Immature natural killer cell (primary cell): Measurements from ENCODE around the gene FAXC. TPM values are rescaled to one million over a fixed set of nuclear protein-coding genes. Genes with fewer than 3 reads are reported as not detected.

Experiments used
- DNase-seq, 3 donors: peaks; one replicate each; pipeline ENCODE4 v3.0.0; 2022; ENCODE audit warnings: mixed read lengths in 1 of 3
- H3K27ac Mint-ChIP-seq, 6 donors: one replicate each; pipeline ENCODE4 v1.8.0; 2020; ENCODE audit warnings: mixed read lengths in 6 of 6, mild to moderate bottlenecking in 5 of 6, inconsistent platforms in 4 of 6, moderate library complexity in 3 of 6
- H3K27me3 Mint-ChIP-seq, 3 donors: one replicate each; pipeline ENCODE4 v1.8.0; 2020 to 2021; ENCODE audit warnings: low read depth in 3 of 3, mild to moderate bottlenecking in 3 of 3, mixed read lengths in 3 of 3, moderate library complexity in 3 of 3, inconsistent platforms in 1 of 3
- H3K36me3 Mint-ChIP-seq, 3 donors: one replicate each; pipeline ENCODE4 v1.8.0; 2020; ENCODE audit warnings: mixed read lengths in 3 of 3, inconsistent platforms in 2 of 3, mild to moderate bottlenecking in 2 of 3
- H3K4me1 Mint-ChIP-seq, 2 donors: one replicate each; pipeline ENCODE4 v1.8.0; 2020; ENCODE audit warnings: inconsistent platforms in 2 of 2, mild to moderate bottlenecking in 2 of 2, mixed read lengths in 2 of 2, moderate library complexity in 1 of 2
- H3K4me3 Mint-ChIP-seq, 5 donors: one replicate each; pipeline ENCODE4 v1.8.0; 2020; ENCODE audit warnings: mild to moderate bottlenecking in 5 of 5, mixed read lengths in 5 of 5, inconsistent platforms in 3 of 5, moderate library complexity in 3 of 5
- H3K9me3 Mint-ChIP-seq, 6 donors: one replicate each; pipeline ENCODE4 v1.8.0; 2020; ENCODE audit warnings: mild to moderate bottlenecking in 6 of 6, mixed read lengths in 6 of 6, inconsistent platforms in 4 of 6, moderate library complexity in 3 of 6
- polyA plus RNA-seq, 3 donors: library from polyadenylated mRNA; unstranded; fragments of 300-500 nt; fragmentation: Illumina TruSeq; gene quantifications; one replicate each; pipeline ENCODE4 v1.2.3, GENCODE V29; 2021

Gene FAXC
- not detected for polyA plus RNA-seq

GRCh38 chr6:99349171-99350141 lies at the start of gene FAXC:
Gene FAXC (minus strand): TSS chr6:99349674. CDS start chr6:99349372, 302 bp downstream.
- Mint-ChIP-seq H3K27me3 (peaks cover 0 to 34% (median 6%) of the 10 kb centered on the region in 3 donors), H3K4me3 (peak within 1 kb of the TSS in 4 of 5 donors; percentile 28 to 67 (median 38)), H3K4me1 (peaks cover 6 to 7% of the 10 kb centered on the region in 2 donors), H3K9me3 (peaks cover 0 to 9% (median 0%) of the 10 kb centered on the region in 6 donors), H3K27ac (no peak within 1 kb of the TSS), H3K36me3 (no peaks in the 10 kb centered on the region)
- no peak for DNase-seq

DNA sequence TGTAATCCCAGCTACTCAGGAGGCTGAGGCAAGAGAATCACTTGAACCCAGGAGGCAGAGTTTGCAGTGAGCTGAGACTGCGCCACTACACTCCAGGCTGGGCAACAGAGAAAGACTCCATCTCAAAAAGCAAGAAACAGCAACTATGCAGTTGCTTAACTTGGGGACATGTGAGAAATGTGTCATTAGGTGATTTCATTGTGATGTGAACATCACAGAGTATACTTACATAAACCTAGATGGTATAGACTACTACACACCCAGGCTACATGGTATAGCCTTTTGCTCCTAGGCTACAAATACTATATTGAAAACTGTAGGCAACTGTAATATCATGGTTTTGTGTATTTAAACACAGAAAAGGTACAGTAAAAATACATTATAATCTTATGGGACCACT lies 47.8 kb upstream of the FAXC start:
- peaks cover 2 to 6% (median 5%) of the 10 kb centered on the region in 3 donors for H3K27me3 Mint-ChIP-seq
- H3K4me1 Mint-ChIP-seq: peaks cover 13 to 21% of the 10 kb centered on the region in 2 donors
- peak overlapping the region in 1 of 5 donors; percentile 6 for H3K4me3 Mint-ChIP-seq
- peaks cover 18 to 21% (median 19%) of the 10 kb centered on the region in 3 donors for H3K36me3 Mint-ChIP-seq
- no peak overlapping the region for H3K27ac Mint-ChIP-seq
- no peak for DNase-seq
- H3K9me3 Mint-ChIP-seq: no peaks in the 10 kb centered on the region

DNA sequence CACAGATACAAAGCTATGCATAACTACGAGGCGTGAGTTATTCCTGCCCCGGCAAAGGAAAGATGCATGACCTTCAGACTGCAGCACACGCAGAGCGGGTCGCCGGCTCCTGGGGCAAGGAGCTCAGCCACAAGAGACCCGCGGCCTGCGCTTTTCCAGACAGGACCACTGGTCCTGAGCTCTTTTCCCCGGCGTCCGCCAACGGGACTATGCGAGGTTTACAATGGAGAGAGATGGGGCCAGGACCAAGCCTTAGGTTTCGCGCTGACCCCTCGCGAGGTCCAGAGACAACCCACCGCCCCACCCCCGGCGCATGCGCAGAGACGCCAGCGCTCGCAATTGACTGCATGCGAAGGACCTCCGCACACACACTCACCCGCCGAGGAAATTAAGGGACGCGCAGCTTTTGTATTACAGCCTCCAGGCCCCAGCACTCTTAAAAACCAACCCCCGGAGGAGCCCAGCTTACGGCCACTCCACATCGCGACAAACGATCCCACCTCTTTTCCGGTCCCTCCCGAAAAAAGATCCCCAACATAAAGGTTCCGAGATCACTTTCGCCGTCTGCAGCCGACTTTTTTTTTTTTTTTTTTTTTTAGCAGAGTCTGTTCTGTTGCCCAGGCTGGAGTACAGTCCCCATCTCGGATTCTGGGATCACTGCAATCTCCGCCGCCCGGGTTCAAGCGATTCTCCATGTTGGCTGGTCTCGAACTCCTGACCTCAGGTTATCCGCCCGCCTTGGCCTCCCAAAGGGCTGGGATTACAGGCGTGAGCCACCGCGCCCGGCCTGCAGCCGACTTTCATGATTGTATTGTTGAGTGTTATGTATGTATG lies 44.4 kb upstream of the FAXC start, which contains the start of gene COQ3:
TSS of gene COQ3 (minus strand) at position 498 of the 834 bp plus-strand sequence. CDS start at position 482, 16 bp downstream.
- Mint-ChIP-seq H3K9me3 (no peaks in the 10 kb centered on the region), H3K4me3 (peak within 1 kb of the TSS; percentile 92 to 99 (median 96)), H3K27me3 (peaks cover 2 to 5% (median 4%) of the 10 kb centered on the region in 3 donors), H3K4me1 (peaks cover 13 to 21% of the 10 kb centered on the region in 2 donors), H3K36me3 (peaks cover 0 to 4% (median 0%) of the 10 kb centered on the region in 3 donors), H3K27ac (peak within 1 kb of the TSS; percentile 80 to 94 (median 88))
- peak; percentile 66 to 78 (median 74) for DNase-seq

- Mint-ChIP-seq H3K27me3 (peaks cover 2 to 5% (median 4%) of the 10 kb centered on the region in 3 donors), H3K36me3 (peaks cover 0 to 4% (median 0%) of the 10 kb centered on the region in 3 donors), H3K9me3 (no peaks in the 10 kb centered on the region), H3K27ac (peak overlapping the region; percentile 80 to 94 (median 88)), H3K4me3 (peak overlapping the region; percentile 92 to 99 (median 96)), H3K4me1 (peaks cover 13 to 21% of the 10 kb centered on the region in 2 donors)
- DNase-seq: no peak
Measured at GRCh38 chr6:99393366-99393697, 43.9 kb upstream of the FAXC start.

GRCh38 chr6:99390896-99391295 lies 41.4 kb upstream of the FAXC start:
- no peak overlapping the region for H3K4me3 Mint-ChIP-seq
- peaks cover 0 to 4% (median 0%) of the 10 kb centered on the region in 3 donors for H3K36me3 Mint-ChIP-seq

GRCh38 chr6:99384507-99384906 lies 35.0 kb upstream of the FAXC start:
- H3K4me3 Mint-ChIP-seq: no peak overlapping the region
- H3K9me3 Mint-ChIP-seq: no peaks in the 10 kb centered on the region
- DNase-seq: no peak
- peaks cover 3 to 4% (median 4%) of the 10 kb centered on the region in 3 donors for H3K36me3 Mint-ChIP-seq
- peaks cover 0 to 2% (median 0%) of the 10 kb centered on the region in 3 donors for H3K27me3 Mint-ChIP-seq
- H3K27ac Mint-ChIP-seq: no peak overlapping the region
- no peaks in the 10 kb centered on the region for H3K4me1 Mint-ChIP-seq

More at GRCh38 chr6:99390896-99391295, 41.4 kb upstream of the FAXC start:
- DNase-seq: no peak
- Mint-ChIP-seq H3K4me1 (peaks cover 13 to 21% of the 10 kb centered on the region in 2 donors), H3K27me3 (peaks cover 2 to 5% (median 4%) of the 10 kb centered on the region in 3 donors), H3K9me3 (no peaks in the 10 kb centered on the region), H3K27ac (no peak overlapping the region)

DNA sequence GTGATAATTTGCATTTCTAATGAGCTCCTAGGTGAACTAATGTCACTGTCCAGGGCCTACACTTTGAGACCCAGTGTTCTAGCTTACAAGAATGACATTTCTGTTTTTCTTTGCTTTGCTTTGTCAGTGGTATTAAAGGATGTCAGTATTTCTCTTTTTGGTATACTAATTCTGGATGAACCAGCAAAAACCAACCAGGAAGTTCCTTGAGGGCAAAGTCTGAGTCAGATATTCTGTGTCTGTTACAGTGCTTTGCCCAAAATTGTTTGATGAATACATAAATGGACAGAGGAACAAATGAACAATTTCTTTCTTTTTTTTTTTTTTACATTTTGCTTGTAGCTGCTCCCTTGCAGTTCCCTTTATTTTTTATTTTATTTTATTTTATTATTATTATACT lies 29.2 kb upstream of the FAXC start:
- Mint-ChIP-seq H3K4me1 (no peaks in the 10 kb centered on the region), H3K36me3 (peaks cover 4 to 11% (median 6%) of the 10 kb centered on the region in 3 donors), H3K4me3 (no peak overlapping the region), H3K27me3 (no peaks in the 10 kb centered on the region), H3K9me3 (no peaks in the 10 kb centered on the region), H3K27ac (no peak overlapping the region)
- DNase-seq: no peak

DNA sequence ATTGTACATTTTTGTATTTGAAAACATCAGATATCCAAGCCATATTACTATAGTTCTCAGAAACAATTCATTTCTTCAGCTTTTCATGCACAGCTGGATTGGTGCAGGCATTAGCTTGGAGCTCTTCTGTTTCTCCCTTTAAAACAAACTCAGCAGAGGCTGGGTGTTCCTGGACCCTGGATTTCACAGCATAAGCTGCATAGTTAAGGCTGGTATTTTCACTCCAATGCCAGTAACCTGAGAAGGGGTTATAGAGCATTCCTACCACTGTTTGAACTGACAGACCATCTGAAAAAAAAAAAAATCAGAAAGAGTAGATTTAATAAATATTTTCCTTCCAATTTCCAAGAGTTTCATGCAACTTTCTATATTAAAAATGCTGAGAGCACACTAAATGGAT lies 20.1 kb upstream of the FAXC start:
- Mint-ChIP-seq H3K36me3 (peaks cover 0 to 11% (median 9%) of the 10 kb centered on the region in 3 donors), H3K4me3 (no peak overlapping the region), H3K27me3 (peaks cover 0 to 3% (median 0%) of the 10 kb centered on the region in 3 donors), H3K4me1 (no peaks in the 10 kb centered on the region), H3K27ac (no peak overlapping the region), H3K9me3 (no peaks in the 10 kb centered on the region)
- no peak for DNase-seq

DNA sequence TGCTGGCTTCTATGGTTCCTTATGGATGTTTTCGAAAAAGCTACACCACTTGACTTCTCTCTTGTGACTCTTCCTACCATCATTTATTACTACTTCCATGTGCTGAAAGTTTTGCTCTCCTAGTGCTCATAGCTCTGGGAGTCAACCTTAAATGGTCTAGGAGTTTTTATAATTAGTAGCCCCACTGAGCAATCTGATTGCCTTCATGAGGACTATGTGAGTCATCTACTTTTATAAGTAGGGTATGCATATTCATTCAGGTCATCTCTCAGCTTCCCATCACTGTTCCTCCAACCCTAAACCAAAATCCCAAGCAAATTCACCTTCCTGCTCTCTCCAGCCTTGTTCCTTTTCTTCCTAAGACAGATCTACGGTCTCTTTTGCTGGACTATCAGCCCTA lies 17.4 kb upstream of the FAXC start:
- Mint-ChIP-seq H3K27me3 (peaks cover 0 to 3% (median 2%) of the 10 kb centered on the region in 3 donors), H3K27ac (no peak overlapping the region), H3K4me1 (no peaks in the 10 kb centered on the region), H3K9me3 (no peaks in the 10 kb centered on the region), H3K36me3 (peaks cover 0 to 9% (median 5%) of the 10 kb centered on the region in 3 donors), H3K4me3 (no peak overlapping the region)
- no peak for DNase-seq

GRCh38 chr6:99364026-99364425 lies 14.6 kb upstream of the FAXC start:
- no peak for DNase-seq
- no peaks in the 10 kb centered on the region for H3K4me1 Mint-ChIP-seq
- no peak overlapping the region for H3K27ac Mint-ChIP-seq

GRCh38 chr6:99362678-99363268 lies 13.3 kb upstream of the FAXC start:
- Mint-ChIP-seq H3K4me3 (no peak overlapping the region), H3K9me3 (no peaks in the 10 kb centered on the region), H3K27me3 (peaks cover 0 to 8% (median 5%) of the 10 kb centered on the region in 3 donors), H3K27ac (no peak overlapping the region), H3K4me1 (no peaks in the 10 kb centered on the region), H3K36me3 (no peaks in the 10 kb centered on the region)
- DNase-seq: no peak

More at GRCh38 chr6:99364026-99364425, 14.6 kb upstream of the FAXC start:
- Mint-ChIP-seq H3K9me3 (no peaks in the 10 kb centered on the region), H3K36me3 (no peaks in the 10 kb centered on the region), H3K27me3 (peaks cover 2 to 8% (median 5%) of the 10 kb centered on the region in 3 donors), H3K4me3 (no peak overlapping the region)

DNA sequence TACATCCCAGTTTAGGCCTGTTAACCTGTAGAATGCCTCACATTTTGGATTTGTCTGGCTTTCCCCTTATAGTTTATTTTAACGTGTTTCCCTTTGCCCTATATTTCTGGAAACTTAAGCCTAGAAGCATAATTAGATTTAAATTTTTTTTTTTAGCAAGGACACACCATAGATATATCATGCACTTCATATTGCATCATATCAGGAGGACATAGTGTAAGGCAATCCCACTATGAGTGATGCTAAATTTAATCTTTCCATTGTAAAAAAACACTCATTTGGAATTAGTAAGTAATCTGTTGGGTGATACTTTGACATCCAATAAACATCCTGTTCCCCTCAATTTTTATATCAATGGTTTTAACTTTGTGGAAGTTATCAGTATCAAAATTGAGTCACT lies 10.3 kb upstream of the FAXC start:
- Mint-ChIP-seq H3K36me3 (no peaks in the 10 kb centered on the region), H3K9me3 (peaks cover 0 to 4% (median 0%) of the 10 kb centered on the region in 6 donors), H3K4me1 (no peaks in the 10 kb centered on the region), H3K27me3 (peaks cover 0 to 8% (median 6%) of the 10 kb centered on the region in 3 donors), H3K27ac (no peak overlapping the region), H3K4me3 (no peak overlapping the region)
- no peak for DNase-seq

DNA sequence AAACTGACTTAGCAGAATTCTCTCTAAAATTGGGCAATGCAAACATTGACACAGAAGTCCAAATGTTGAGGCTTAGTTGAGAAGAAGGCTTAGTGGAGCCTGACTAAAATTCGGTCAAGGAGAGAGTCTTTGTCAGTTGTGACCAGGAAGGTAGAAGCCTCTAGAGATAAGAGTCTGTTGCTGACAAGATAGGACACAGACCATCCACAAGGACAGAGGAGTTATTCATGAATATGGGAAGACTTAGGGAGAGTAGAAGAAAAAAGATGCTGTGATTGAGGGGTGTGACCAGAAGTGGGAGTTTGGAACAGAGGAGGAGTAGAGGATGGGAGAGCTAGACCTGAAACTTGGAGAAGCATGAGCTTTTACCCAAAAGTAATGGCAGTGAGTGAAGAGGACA lies 7.2 kb upstream of the FAXC start:
- no peak overlapping the region for H3K4me3 Mint-ChIP-seq
- H3K4me1 Mint-ChIP-seq: no peaks in the 10 kb centered on the region
- peaks cover 0 to 4% (median 0%) of the 10 kb centered on the region in 6 donors for H3K9me3 Mint-ChIP-seq
- DNase-seq: no peak
- H3K27me3 Mint-ChIP-seq: peaks cover 1 to 13% (median 6%) of the 10 kb centered on the region in 3 donors
- H3K36me3 Mint-ChIP-seq: no peaks in the 10 kb centered on the region
- H3K27ac Mint-ChIP-seq: no peak overlapping the region
